ENCODE results near the gene MRPS35.

The MRPS35 gene

DNA sequence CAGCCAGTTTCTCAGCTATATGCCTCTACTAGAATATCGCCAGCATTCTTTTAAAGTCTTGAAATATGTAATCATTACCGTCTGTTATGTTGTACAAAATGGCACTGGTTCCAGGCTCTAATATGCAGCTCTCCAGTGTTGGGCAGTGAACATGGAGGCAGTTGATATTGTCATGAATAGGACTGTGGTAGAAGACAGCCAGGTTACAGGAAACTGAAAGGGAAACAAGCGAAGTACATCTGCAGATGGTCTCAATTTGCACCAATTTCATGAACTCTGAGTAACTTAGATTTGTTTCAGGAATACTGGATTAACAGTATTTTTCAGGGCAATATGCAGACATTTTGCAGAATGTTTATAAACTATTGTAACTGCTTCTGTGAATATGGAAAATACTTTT is 56.0 kb downstream of the MRPS35 start:
- no peak for TF ChIP-seq JUND (IDR thresholded peaks at IDR 0.05; ENCODE audit: low read depth)
- in situ Hi-C loops (cut with HindIII; ENCODE audit: low pct_unique_long_range_greater_than_20kb, low sequenced_read_pairs) = no loop called here
- no peak for DNase-seq (ENCODE audit: low read depth in 1 of 2, low spot score in 1 of 2)

DNA sequence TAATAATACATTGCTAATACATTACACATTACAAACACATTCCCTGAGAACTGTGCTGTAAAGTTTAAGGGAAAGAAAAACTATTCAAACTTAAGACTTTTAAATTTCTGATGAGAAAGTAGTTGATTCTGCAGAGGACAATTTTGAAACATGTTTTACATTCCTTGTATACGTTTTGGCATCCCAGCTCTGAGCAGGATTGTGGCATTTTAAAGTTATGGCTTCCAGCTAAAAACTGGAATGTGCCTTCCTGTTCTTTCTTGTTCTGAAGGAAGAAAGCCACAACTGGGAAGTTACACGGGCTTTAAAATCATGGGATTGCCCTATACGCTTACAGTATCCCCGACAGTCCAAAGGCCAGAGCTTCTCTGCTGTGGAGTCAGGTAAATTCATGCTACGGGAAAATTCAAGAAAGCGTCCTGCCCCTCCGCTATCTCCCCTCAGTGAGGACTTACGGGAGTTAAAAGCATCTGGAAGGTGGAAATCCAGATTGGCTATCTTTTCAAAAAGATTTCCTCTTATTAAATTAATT is 58.6 kb downstream of the MRPS35 start:
- TF ChIP-seq JUND (IDR thresholded peaks at IDR 0.05; ENCODE audit: low read depth) = no peak
- in situ Hi-C loops (cut with HindIII; ENCODE audit: low pct_unique_long_range_greater_than_20kb, low sequenced_read_pairs) = no loop called here

GRCh38 chr12:27771481-27772327 is 61.1 kb downstream of the MRPS35 start:
- in situ Hi-C loops (cut with HindIII; ENCODE audit: low pct_unique_long_range_greater_than_20kb, low sequenced_read_pairs) = no loop called here
- no peak for TF ChIP-seq JUND (IDR thresholded peaks at IDR 0.05; ENCODE audit: low read depth)
- no peak for DNase-seq (ENCODE audit: low read depth in 1 of 2, low spot score in 1 of 2)

More for the DNA sequence above, 58.6 kb downstream of the MRPS35 start:
- no peak for DNase-seq (ENCODE audit: low read depth in 1 of 2, low spot score in 1 of 2)

GRCh38 chr12:27772328-27773049 is 61.9 kb downstream of the MRPS35 start:
- no peak for DNase-seq (ENCODE audit: low read depth in 1 of 2, low spot score in 1 of 2)
- in situ Hi-C loops (cut with HindIII; ENCODE audit: low pct_unique_long_range_greater_than_20kb, low sequenced_read_pairs) = no loop called here
- TF ChIP-seq JUND (IDR thresholded peaks at IDR 0.05; ENCODE audit: low read depth) = no peak

- TF ChIP-seq JUND (IDR thresholded peaks at IDR 0.05; ENCODE audit: low read depth) = no peak
- no peak for DNase-seq (ENCODE audit: low read depth in 1 of 2, low spot score in 1 of 2)
- in situ Hi-C loops (cut with HindIII; ENCODE audit: low pct_unique_long_range_greater_than_20kb, low sequenced_read_pairs) = no loop called here
Observed at GRCh38 chr12:27777141-27777540, 66.5 kb downstream of the MRPS35 start.

DNA sequence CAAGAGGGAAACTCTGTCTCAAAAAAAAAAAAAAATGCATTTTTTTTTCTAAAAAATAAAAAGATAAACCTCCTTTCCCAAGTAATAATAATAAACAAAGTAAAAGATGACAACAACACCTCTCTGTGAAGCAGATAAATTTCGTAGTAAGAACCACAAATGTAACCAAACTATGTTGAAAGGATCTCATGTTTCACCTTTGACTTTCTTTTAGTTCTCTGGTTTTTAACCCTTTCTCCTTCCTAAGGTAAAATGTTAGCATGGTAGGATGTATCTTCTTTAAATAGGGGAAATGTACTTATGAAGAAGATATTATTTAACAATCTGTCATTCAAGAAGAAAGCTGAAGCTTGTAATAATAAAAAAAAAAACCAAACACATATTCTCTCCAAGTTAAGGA is 67.6 kb downstream of the MRPS35 start:
- in situ Hi-C loops (cut with HindIII; ENCODE audit: low pct_unique_long_range_greater_than_20kb, low sequenced_read_pairs) = no loop called here
- DNase-seq (ENCODE audit: low read depth in 1 of 2, low spot score in 1 of 2) = no peak
- no peak for TF ChIP-seq JUND (IDR thresholded peaks at IDR 0.05; ENCODE audit: low read depth)

GRCh38 chr12:27779416-27779919 is 68.8 kb downstream of the MRPS35 start:
- no peak for DNase-seq (ENCODE audit: low read depth in 1 of 2, low spot score in 1 of 2)
- in situ Hi-C loops (cut with HindIII; ENCODE audit: low pct_unique_long_range_greater_than_20kb, low sequenced_read_pairs) = no loop called here

GRCh38 chr12:27779920-27780611 is 69.4 kb downstream of the MRPS35 start, which contains the start of the genes KLHL42 and MANSC4:
TSS of gene KLHL42 (plus strand) at chr12:27780233. CDS start at chr12:27780331, 98 bp downstream.
TSS of gene MANSC4 (minus strand) at chr12:27780236. CDS start at chr12:27771276, 8,960 bp downstream.
- DNase-seq (ENCODE audit: low read depth in 1 of 2, low spot score in 1 of 2) = peak; percentile 61 to 74
- in situ Hi-C loops (cut with HindIII; ENCODE audit: low pct_unique_long_range_greater_than_20kb, low sequenced_read_pairs) = no loop called here
- no peak for TF ChIP-seq JUND (IDR thresholded peaks at IDR 0.05; ENCODE audit: low read depth)

More at GRCh38 chr12:27779416-27779919, 68.8 kb downstream of the MRPS35 start:
- no peak for TF ChIP-seq JUND (IDR thresholded peaks at IDR 0.05; ENCODE audit: low read depth)

DNA sequence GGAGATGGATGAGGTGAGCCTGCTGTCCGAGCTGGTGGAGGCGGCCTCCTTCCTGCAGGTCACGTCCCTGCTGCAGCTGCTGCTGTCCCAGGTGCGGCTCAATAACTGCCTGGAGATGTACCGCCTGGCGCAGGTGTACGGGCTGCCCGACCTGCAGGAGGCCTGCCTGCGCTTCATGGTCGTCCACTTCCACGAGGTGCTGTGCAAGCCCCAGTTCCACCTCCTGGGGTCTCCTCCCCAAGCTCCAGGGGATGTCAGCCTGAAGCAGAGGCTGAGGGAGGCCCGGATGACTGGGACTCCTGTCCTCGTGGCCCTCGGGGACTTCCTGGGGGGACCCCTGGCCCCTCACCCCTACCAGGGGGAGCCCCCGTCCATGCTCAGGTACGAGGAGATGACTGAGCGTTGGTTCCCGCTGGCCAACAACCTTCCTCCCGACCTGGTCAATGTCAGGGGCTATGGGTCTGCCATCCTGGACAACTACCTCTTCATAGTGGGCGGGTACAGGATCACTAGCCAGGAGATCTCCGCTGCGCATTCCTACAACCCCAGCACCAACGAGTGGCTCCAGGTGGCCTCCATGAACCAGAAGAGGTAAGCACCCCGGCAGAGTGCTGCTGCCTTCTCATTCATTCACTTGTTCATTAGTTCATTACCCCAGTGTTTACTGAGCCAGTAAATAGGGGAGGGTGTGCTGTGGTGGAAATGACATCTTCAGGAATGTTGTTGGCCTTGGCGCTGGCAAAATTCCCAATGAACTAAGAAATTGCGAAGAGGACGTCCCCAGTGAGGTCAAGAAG is 70.2 kb downstream of the MRPS35 start:
- no peak for TF ChIP-seq JUND (IDR thresholded peaks at IDR 0.05; ENCODE audit: low read depth)
- in situ Hi-C loops (cut with HindIII; ENCODE audit: low pct_unique_long_range_greater_than_20kb, low sequenced_read_pairs) = no loop called here
- peak; percentile 31 to 73 for DNase-seq (ENCODE audit: low read depth in 1 of 2, low spot score in 1 of 2)

- TF ChIP-seq JUND (IDR thresholded peaks at IDR 0.05; ENCODE audit: low read depth) = no peak
- no peak for DNase-seq (ENCODE audit: low read depth in 1 of 2, low spot score in 1 of 2)
- in situ Hi-C loops (cut with HindIII; ENCODE audit: low pct_unique_long_range_greater_than_20kb, low sequenced_read_pairs) = no loop called here
Observed at GRCh38 chr12:27781680-27782079, 71.0 kb downstream of the MRPS35 start.

GRCh38 chr12:27782481-27782880 is 71.8 kb downstream of the MRPS35 start:
- DNase-seq (ENCODE audit: low read depth in 1 of 2, low spot score in 1 of 2) = no peak
- TF ChIP-seq JUND (IDR thresholded peaks at IDR 0.05; ENCODE audit: low read depth) = no peak
- in situ Hi-C loops (cut with HindIII; ENCODE audit: low pct_unique_long_range_greater_than_20kb, low sequenced_read_pairs) = no loop called here
